ENCODE measurements around the gene RNF145. TPM values are rescaled to one million over a fixed set of nuclear protein-coding genes. Genes with fewer than 3 reads are reported as not detected.

RNF145 gene
- total RNA-seq, 2 experiments from 2014 or later, result 83.7 to 94.4 TPM

DNA sequence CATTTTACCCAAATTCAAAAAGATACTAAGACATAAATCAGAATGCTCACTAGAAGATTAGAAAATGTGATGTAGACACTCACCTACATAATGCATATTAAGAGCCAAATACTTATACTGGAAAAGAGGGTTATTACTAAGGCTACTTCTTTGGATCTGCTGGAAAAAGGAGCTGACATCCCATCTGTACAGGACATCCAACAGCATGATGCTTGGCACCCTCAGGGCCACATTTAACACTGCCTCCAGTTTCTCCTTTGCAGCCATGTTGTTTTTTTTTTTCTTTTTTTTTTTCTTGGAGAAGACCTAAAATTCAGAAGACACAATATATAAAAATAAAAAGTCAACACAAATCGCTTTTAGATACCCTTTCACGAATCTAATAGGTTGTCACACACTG lies 6.0 kb downstream of the RNF145 start:
- TF ChIP-seq, protein P1, sequence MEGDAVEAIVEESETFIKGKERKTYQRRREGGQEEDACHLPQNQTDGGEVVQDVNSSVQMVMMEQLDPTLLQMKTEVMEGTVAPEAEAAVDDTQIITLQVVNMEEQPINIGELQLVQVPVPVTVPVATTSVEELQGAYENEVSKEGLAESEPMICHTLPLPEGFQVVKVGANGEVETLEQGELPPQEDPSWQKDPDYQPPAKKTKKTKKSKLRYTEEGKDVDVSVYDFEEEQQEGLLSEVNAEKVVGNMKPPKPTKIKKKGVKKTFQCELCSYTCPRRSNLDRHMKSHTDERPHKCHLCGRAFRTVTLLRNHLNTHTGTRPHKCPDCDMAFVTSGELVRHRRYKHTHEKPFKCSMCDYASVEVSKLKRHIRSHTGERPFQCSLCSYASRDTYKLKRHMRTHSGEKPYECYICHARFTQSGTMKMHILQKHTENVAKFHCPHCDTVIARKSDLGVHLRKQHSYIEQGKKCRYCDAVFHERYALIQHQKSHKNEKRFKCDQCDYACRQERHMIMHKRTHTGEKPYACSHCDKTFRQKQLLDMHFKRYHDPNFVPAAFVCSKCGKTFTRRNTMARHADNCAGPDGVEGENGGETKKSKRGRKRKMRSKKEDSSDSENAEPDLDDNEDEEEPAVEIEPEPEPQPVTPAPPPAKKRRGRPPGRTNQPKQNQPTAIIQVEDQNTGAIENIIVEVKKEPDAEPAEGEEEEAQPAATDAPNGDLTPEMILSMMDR (IDR thresholded peaks at IDR 0.05), result no peak
- Histone ChIP-seq H3K27me3 (ENCODE audit: control insufficient read depth in 1 of 2, insufficient read depth in 2 of 2, low read length in 2 of 2) (no peaks in the 10 kb centered on the region), H3K27ac (ENCODE audit: low read depth in 1 of 2, low read length in 2 of 2) (peak overlapping the region in 1 of 2 donors; percentile 10), H3K36me3 (ENCODE audit: insufficient read depth, low read length) (peaks cover 23% of the 10 kb centered on the region), H3K9me3 (ENCODE audit: control insufficient read depth in 1 of 2, insufficient read depth in 1 of 2, low read length in 2 of 2) (no peaks in the 10 kb centered on the region), H3K4me1 (ENCODE audit: insufficient read depth, low read length) (peaks cover 19% of the 10 kb centered on the region), H3K4me3 (ENCODE audit: low read length) (no peak overlapping the region)
- Mint-ChIP-seq H3K4me1 (ENCODE audit: low read depth) (peaks cover 92% of the 10 kb centered on the region), H3K4me3 (peak overlapping the region; percentile 30), H3K9me3 (no peaks in the 10 kb centered on the region), H3K36me3 (ENCODE audit: low read depth) (peaks cover 61% of the 10 kb centered on the region), H3K27me3 (no peaks in the 10 kb centered on the region), H3K27ac (peak overlapping the region; percentile 97)
- ChIA-PET CTCF (interaction anchor here (1.3 kb wide), 1 partner anchor 47 kb away, joined by 3 read pairs; no protein-coding TSS in a partner anchor), POLR2A (no interaction called here)
- intact Hi-C loops (cut with DNase I, micrococcal nuclease), result no loop called here
- DNase-seq, result no peak
- ATAC-seq (ENCODE audit: poor library complexity), result no peak

DNA sequence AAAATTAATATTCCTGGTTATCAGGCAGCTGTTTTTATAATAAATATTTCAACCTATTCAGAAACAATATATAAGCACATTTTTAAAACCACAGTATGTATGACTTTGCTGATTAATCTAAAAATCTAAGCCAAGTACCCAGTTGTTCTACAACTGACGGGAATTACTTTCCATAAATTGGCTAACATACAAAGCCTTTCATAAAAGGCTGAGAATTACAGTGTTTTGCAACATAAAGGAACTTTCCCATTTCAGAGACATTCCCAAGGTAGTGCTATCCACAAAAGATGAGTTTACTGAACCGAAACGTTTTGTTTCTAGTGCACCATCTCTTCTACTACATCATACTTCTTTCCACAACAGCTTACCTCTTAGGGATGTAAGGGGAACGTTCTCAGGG lies 7.2 kb downstream of the RNF145 start:
- Histone ChIP-seq H3K27ac (ENCODE audit: low read depth in 1 of 2, low read length in 2 of 2) (no peak overlapping the region), H3K9me3 (ENCODE audit: control insufficient read depth in 1 of 2, insufficient read depth in 1 of 2, low read length in 2 of 2) (no peaks in the 10 kb centered on the region), H3K4me1 (ENCODE audit: insufficient read depth, low read length) (peaks cover 27% of the 10 kb centered on the region), H3K27me3 (ENCODE audit: control insufficient read depth in 1 of 2, insufficient read depth in 2 of 2, low read length in 2 of 2) (no peaks in the 10 kb centered on the region), H3K36me3 (ENCODE audit: insufficient read depth, low read length) (peaks cover 23% of the 10 kb centered on the region), H3K4me3 (ENCODE audit: low read length) (no peak overlapping the region)
- intact Hi-C loops (cut with DNase I, micrococcal nuclease), result no loop called here
- peaks cover 87% of the 10 kb centered on the region for H3K4me1 Mint-ChIP-seq (ENCODE audit: low read depth)
- peaks cover 59% of the 10 kb centered on the region for H3K36me3 Mint-ChIP-seq (ENCODE audit: low read depth)
- ATAC-seq (ENCODE audit: poor library complexity) (no peak), DNase-seq (no peak)
- no peak overlapping the region for H3K4me3 Mint-ChIP-seq
- H3K27ac Mint-ChIP-seq, result peak overlapping the region; percentile 97
- TF ChIP-seq, protein P1 (IDR thresholded peaks at IDR 0.05), result no peak
- H3K9me3 Mint-ChIP-seq, result no peaks in the 10 kb centered on the region
- no peaks in the 10 kb centered on the region for H3K27me3 Mint-ChIP-seq
- ChIA-PET POLR2A (no interaction called here), CTCF (interaction anchor here (1.0 to 1.4 kb wide), 2 partner anchors 10 to 95 kb away, joined by 3 to 4 read pairs; no protein-coding TSS in a partner anchor)

DNA sequence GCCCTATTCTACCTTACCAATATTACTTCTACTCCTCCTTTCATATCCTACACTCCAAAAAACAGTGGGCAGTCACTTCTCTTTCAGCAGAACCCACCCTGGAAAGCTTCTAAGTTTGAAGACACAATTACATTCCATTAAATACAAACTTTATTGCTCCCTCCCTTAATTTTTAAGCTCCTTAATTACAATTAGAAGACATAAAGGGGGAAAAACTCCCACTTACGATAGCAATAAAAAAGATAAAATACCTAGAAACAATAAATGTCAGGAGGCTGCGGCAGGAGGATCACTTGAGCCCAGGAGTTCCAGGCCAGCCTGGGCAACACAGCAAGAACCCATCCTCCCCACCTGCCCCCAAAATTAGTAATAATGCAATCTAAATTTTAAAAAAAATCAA lies 9.6 kb downstream of the RNF145 start:
- ATAC-seq (ENCODE audit: poor library complexity) (no peak), DNase-seq (no peak)
- Histone ChIP-seq H3K4me3 (ENCODE audit: low read length) (no peak overlapping the region), H3K27me3 (ENCODE audit: control insufficient read depth in 1 of 2, insufficient read depth in 2 of 2, low read length in 2 of 2) (no peaks in the 10 kb centered on the region), H3K36me3 (ENCODE audit: insufficient read depth, low read length) (peaks cover 35% of the 10 kb centered on the region), H3K4me1 (ENCODE audit: insufficient read depth, low read length) (peaks cover 27% of the 10 kb centered on the region), H3K27ac (ENCODE audit: low read depth in 1 of 2, low read length in 2 of 2) (peak overlapping the region in 1 of 2 donors; percentile 37), H3K9me3 (ENCODE audit: control insufficient read depth in 1 of 2, insufficient read depth in 1 of 2, low read length in 2 of 2) (no peaks in the 10 kb centered on the region)
- Mint-ChIP-seq H3K27ac (peak overlapping the region; percentile 45), H3K4me3 (peak overlapping the region; percentile 8), H3K4me1 (ENCODE audit: low read depth) (peaks cover 87% of the 10 kb centered on the region), H3K27me3 (no peaks in the 10 kb centered on the region), H3K9me3 (no peaks in the 10 kb centered on the region), H3K36me3 (ENCODE audit: low read depth) (peaks cover 73% of the 10 kb centered on the region)
- CTCF ChIA-PET, result no interaction called here
- POLR2A ChIA-PET, result interaction anchor here (1.0 to 4.8 kb wide), 2 partner anchors 8 to 75 kb away, joined by 4 to 54 read pairs; no protein-coding TSS in a partner anchor
- TF ChIP-seq, protein P1 (IDR thresholded peaks at IDR 0.05), result no peak
- intact Hi-C loops (cut with DNase I, micrococcal nuclease), result loop anchor here in 1 of 2 experiments (2.0 kb wide), 1 partner anchor 17 kb away; no protein-coding TSS in a partner anchor
